Gastroesophageal sphincter (tissue), 3 donors: ENCODE results near the gene CALML3.

Experiments used
- EP300 ChIP-seq: sonication (generic); formaldehyde crosslinking; IDR thresholded peaks from one replicate; pipeline ENCODE4 v1.6.1; 2017; ENCODE audit warnings: antibody characterized with exemption, mild to moderate bottlenecking
- POLR2A ChIP-seq, 2 donors: fragments of 450-650 bp; IDR thresholded peaks; one replicate each; pipeline ENCODE4 v1.6.1; 2017; ENCODE audit warnings: antibody characterized with exemption in 2 of 2, mild to moderate bottlenecking in 2 of 2, moderate library complexity in 1 of 2
- POLR2AphosphoS5 ChIP-seq: sonication (generic); formaldehyde crosslinking; IDR thresholded peaks from one replicate; pipeline ENCODE4 v1.6.1; 2017; ENCODE audit warnings: antibody characterized with exemption
- TF ChIP-seq, protein P1 (sequence below), 4 experiments: fragments of 200-600 bp in 2 of 4; fragments of 450-650 bp in 2 of 4; sonication (generic) in 1 of 4; IDR thresholded peaks; one replicate each; pipeline ENCODE4 v1.5.1; 2017 to 2019; ENCODE audit warnings: antibody characterized with exemption in 4 of 4, mild to moderate bottlenecking in 2 of 4, moderate library complexity in 2 of 4

DNA sequence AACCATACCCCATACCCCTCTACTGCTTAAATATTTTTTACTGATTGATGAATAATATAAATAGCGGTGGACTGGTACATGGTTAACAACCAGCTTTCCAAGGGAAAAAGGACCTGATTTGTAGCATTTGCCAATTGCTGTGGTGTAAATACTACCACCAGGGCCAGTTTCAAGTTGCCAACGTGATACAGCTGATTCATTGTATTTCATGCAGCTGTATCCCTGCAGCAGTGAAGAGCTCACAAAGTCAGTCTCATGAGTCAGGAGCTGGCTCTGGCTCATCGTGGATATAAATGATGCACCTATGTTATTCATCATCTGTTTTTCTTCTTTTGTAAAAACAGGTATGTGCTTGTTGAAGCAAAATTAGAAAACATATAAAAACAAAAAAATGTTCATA is 40.6 kb upstream of the CALML3 start:
- TF ChIP-seq, protein P1, sequence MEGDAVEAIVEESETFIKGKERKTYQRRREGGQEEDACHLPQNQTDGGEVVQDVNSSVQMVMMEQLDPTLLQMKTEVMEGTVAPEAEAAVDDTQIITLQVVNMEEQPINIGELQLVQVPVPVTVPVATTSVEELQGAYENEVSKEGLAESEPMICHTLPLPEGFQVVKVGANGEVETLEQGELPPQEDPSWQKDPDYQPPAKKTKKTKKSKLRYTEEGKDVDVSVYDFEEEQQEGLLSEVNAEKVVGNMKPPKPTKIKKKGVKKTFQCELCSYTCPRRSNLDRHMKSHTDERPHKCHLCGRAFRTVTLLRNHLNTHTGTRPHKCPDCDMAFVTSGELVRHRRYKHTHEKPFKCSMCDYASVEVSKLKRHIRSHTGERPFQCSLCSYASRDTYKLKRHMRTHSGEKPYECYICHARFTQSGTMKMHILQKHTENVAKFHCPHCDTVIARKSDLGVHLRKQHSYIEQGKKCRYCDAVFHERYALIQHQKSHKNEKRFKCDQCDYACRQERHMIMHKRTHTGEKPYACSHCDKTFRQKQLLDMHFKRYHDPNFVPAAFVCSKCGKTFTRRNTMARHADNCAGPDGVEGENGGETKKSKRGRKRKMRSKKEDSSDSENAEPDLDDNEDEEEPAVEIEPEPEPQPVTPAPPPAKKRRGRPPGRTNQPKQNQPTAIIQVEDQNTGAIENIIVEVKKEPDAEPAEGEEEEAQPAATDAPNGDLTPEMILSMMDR (IDR thresholded peaks at IDR 0.05) = no peak
- TF ChIP-seq POLR2A (IDR thresholded peaks at IDR 0.05) (no peak), EP300 (no peak), POLR2AphosphoS5 (no peak)
